IPS-NIHi7 (cell line): Measurements from ENCODE around the gene STRN3.
"Not testable (repeated sequence)": the region's sequence is repeated elsewhere in the genome, so short reads cannot be mapped to it uniquely, and the experiment has no call there.

Experiments used
- DNase-seq: peaks from one replicate; pipeline ENCODE4 v3.0.0; 2012; ENCODE audit warnings: mixed read lengths; ENCODE audit errors: extremely low spot score

STRN3 gene, protein sequence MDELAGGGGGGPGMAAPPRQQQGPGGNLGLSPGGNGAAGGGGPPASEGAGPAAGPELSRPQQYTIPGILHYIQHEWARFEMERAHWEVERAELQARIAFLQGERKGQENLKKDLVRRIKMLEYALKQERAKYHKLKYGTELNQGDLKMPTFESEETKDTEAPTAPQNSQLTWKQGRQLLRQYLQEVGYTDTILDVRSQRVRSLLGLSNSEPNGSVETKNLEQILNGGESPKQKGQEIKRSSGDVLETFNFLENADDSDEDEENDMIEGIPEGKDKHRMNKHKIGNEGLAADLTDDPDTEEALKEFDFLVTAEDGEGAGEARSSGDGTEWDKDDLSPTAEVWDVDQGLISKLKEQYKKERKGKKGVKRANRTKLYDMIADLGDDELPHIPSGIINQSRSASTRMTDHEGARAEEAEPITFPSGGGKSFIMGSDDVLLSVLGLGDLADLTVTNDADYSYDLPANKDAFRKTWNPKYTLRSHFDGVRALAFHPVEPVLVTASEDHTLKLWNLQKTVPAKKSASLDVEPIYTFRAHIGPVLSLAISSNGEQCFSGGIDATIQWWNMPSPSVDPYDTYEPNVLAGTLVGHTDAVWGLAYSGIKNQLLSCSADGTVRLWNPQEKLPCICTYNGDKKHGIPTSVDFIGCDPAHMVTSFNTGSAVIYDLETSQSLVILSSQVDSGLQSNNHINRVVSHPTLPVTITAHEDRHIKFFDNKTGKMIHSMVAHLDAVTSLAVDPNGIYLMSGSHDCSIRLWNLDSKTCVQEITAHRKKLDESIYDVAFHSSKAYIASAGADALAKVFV

DNA sequence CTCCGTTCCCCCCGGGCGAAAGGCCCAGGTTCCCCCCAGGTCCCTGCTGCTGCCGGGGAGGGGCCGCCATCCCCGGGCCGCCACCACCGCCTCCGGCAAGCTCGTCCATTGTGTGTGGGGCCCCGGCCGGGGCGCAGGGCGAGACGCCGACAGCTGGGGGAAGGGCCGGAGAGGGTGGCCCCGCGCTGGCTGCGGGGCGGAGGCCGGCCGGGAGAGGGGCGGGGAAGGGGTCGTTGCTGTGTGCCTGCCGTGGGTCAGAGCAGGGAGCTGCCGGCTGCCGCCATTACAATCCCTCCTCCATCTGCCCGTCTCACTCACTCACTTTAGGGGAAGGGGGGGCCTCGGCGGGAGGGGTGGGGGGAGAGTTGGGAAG is at the start of gene STRN3:
STRN3 (minus strand) TSS at position 303 of the 373 bp plus-strand sequence; CDS start at position 109, 194 bp downstream.
- no peak for DNase-seq

DNA sequence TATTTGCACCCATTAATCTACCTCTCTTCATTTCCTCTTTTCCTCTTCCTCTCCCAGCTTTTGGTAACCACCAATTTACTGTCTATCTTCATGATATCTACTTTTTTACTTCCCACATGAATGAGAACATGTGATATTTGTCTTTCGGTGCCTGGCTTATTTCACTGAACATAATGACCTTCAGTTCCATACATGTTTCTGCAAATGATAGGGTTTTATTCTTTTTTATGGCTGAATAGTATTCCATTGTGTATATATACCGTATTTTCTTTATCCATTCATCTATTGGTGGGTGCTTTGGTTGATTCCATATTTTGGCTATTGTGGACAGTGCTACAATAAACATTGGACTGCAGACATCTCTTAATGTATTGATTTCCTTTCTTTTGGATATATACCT is 49.0 kb upstream of the STRN3 start:
- no peak for DNase-seq

DNA sequence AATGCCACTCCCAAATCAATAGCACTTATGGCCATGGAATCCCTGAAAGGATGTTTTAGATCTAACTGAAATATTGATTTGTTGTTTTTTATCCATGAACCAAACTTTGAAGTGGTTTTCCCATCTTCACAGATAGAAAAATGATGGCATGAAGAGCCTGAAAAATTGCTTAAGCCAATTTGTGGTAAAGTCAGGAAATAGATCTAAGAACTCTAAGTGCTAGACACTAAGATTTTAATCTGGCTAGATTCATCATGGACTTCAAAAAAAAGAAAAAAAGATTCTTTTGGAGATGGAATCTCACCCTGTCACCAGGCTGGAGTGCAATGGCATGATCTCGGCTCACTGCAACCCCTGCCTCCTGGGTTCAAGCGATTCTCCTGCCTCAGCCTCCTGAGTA is 45.0 kb upstream of the STRN3 start:
- no peak for DNase-seq

DNA sequence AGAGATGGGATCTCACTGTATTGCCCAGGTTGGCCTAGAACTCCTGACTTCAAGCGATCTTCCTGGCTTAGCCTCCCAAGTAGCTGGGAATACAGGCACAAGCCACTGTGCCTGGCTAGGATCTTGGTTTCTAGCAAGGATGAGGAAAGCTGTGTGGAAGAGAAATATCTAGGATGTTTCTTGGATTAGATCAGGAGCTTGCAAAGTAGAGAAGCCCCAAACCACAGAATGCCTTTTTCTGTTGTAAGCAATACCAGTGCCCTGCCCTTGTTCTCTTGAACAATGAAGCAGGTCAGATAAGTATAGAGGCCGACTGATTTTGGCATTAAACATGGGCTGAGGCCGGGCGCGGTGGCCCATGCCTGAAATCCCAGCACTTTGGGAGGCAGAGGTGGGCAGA is 44.3 kb upstream of the STRN3 start:
- no peak for DNase-seq

DNA sequence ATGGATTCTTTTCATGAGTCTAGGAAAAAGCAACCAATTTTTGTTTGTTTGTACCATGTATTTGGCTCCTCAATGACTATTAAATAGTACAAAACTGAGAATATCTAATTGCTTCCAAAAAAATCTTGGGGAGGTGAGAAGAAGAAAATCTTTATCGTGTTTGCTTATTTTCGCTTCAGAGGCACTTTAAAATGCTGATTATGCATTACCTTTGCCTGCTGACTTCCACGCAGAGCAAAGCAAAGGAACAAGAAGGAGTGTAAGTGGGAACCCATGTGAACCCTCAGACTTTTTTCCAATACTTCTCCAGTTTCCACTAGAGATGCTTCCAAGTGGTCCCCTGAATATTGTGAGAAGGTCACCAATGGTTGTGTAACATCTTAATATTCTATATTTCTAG is 43.2 kb upstream of the STRN3 start:
- no peak for DNase-seq

DNA sequence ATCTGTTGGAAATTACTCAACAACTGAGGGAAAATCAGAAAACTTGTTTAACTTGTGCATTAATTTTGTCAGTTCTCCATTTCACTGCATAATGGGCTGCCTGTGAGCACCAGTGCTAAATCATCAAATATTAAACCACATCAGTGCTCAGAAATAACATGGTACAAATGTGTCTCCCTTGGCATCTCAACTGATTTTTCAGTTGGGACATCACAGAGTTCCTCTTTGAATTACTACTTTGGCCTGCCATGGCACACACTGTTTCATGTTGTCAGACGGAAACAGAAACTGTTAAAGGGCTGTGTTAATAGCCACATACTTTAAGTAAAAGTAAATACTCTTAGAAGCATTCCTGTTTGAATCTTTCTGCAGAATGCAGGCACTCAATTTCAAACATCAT is 42.1 kb upstream of the STRN3 start:
- DNase-seq: no peak

DNA sequence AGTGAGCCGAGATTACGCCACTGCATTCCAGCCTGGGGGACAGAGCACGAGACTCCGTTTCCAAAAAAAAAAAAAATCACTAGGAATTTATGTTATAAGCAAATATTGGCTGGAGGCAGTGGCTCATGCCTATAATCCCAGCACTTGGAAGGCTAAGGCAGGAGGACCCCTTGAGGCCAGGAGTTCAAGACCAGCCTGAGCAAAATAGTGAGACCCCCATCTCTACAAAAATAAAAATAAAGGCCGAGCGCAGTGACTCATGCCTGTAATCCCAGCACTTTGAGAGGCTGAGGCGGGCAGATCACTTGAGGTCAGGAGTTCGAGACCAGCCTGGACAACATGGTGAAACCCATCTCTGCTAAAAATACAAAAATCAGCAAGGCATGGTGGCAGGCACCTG is 36.7 kb upstream of the STRN3 start:
- DNase-seq: not testable (repeated sequence)

DNA sequence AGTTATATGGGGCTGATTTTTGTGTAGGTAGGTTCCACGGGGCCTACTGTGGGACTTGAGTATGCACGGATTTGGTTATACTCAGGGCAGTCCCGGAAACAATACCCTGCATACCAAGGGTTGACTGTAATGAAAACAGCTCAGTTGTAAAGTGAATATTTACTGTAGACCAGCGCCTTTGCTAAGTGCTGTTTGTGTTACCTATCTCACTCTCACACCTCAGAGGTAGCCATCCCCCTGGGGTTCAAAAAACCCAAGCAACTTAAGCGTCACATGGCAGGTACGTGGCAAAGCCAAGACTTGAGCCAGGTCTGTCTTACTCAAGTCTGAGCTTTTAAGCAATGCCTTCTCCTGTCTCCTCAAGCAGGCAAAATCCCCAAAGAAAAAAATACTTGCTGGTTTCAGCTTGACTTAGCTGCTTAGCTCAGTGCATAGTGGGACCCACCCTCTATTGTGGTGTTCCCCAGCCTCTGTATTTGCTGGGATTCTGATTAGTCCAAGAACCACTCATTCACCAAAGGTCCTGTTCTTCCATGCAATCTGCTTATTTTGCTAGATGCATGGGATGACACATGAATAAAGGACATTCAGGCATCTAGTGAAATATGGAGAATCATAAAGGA is 34.2 kb upstream of the STRN3 start:
- no peak for DNase-seq

DNA sequence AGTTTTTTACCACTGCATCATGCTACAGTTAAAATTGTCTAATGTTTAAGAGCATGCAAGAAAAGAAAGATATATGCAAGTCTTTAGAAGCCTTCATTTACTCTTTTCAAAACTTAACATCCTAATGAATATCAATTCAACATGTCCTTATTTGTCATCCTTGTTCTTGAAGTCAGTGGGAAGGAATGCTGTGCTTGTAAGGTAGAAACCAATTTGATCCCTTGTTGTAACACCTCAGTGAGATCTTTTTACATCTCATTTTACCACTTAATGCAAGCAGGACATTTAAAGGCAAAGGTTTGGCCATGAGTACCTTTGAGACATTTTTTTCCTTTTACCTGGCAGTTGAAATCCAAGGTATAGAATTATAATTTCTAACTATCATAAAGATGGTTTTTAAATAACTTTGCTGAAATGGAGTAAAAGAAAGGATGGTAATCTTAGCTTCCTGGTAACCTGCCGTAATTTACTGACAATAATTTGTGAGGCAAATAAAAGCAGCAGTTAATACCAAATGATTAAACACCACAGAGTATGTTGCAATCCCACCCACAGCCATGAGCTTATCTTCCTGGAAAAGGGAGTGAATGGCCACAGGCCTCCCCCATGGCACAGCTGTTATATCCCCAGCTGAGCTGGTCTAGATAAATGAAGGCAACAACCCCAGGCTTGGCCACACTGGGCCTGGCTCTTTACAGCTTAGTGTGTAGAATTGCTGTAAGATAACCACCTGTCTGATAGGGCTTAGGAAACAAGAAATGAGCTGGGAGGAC is 33.2 kb upstream of the STRN3 start:
- peak; percentile 31 for DNase-seq

DNA sequence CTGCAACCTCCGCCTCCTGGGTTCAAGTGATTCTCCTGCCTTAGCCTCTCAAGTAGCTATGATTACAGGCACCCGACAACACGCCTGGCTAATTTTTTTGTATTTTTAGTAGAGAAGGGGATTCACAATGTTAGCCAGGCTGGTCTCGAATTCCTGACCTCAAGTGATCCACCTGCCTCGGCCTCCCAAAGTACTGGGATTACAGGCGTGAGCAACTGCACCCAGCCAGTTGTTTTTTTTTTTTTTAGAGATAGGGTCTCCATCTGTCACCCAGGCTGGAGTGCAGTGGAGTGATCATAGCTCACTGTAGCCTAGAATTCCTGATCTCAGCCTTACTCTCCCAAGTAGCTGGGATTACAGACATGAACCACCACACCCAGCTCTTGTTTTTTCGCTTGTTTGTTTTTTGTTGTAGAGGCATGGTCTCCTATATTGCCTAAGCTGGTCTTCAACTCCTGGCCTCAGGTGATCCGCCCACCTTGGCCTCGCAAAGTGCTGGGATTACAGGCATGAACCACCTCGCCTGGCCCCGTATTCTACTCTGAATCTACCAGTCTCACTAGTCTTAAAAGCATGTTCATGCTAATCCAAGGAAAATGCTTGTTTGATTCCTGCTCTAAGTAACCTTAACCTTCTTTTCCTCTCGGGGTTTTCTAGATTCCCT is 31.7 kb upstream of the STRN3 start:
- DNase-seq: no peak

DNA sequence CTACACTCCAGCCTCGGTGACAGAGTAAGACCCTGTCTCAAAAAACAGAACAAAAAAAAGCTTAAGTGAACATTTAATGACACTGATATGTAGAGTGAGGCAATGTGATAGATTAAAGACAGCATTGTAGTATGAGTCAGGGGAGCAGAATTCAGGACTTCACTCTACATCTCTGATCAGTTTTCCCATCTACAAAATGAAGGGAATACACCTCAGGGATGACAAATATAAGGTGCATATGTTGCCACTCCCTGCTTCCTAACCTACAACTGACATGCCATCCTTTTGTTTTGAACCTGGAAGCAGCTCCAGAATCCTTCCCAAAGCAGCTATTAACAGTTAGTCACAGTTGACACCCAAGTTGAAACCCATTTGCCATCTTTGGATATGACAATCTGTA is 30.9 kb upstream of the STRN3 start:
- DNase-seq: no peak

DNA sequence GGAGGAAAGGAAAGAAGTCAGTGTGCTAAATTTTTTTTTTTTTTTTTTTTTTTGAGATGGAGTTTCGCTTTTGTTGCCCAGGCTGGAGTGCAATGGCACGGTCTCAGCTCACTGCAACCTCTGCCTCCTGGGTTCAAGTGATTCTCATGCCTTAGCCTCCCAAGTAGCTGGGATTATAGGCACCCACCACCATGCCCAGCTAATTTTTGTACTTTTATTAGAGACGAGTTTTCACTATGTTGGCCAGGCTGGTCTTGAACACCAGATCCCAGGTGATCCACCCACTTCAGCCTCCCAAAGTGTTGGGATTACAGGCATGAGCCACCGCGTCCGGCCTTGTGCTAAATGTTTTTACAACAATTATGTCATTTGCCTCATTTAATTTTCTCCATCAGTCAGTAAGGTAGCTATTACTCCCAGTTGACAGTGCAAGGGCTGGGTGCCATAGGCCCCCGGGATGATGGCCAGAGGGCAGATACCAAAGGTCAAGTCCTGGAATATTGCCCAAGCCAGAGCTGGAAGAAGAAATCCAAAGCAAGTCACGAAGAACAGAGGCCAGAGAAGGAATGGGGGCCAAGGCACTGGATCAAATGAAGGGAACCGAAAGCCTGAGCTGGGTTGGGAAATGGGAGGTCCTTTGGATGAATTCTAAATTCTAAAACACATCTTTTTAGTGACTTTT is 26.9 kb upstream of the STRN3 start:
- not testable (repeated sequence) for DNase-seq

DNA sequence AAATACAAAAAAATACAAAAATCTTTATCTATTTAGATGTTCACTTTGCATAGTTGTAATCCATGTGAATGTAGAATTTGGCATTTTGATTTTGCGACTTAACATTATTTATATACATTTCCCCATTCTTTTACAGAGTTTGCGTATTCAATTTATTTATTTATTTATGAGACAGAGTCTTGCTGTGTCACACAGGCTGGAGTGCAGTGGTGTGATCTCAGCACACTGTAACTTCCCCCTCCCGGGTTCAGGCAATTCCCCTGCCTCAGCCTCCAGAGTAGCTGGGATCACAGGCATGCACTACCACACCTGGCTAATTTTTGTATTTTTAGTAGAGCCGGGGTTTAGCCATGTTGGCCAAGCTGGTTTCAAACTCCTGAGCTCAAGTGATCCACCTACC is 25.3 kb upstream of the STRN3 start:
- no peak for DNase-seq

DNA sequence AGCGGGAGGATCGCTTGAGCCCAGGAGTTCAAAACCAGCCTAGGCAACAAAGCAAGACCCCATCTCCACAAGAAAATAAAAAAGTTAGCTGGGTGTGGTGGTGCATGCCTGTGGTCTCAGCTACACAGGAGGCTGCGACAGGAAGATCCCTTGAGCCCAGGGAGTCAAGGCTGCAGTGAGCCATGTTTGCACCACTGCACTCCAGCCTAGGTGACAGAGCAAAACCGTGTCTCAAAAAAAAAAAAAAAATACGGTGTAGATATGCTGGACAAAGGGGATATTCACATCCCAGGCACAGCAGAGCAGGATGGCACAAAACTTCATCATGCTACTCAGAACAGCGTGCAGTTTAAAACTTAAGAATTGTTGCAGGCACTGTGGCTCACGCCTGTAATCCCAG is 24.8 kb upstream of the STRN3 start:
- no peak for DNase-seq

DNA sequence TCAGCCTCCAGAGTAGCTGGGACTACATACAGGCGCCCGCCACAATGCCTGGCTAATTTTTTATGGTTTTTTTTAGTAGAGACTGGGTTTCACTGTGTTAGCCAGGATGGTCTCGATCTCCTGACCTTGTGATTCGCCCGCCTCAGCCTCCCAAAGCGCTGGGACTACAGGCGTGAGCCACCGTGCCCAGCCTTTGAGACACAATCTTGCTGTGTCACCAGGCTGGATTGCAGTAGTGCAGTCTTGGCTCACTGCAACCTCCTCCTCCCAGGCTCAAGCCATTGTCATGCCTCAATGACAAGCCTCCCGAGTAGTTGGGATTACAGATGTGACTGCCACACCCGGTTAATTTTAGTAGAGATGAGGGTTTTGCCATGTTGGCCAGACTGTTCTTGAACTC is 21.3 kb upstream of the STRN3 start:
- DNase-seq: no peak

DNA sequence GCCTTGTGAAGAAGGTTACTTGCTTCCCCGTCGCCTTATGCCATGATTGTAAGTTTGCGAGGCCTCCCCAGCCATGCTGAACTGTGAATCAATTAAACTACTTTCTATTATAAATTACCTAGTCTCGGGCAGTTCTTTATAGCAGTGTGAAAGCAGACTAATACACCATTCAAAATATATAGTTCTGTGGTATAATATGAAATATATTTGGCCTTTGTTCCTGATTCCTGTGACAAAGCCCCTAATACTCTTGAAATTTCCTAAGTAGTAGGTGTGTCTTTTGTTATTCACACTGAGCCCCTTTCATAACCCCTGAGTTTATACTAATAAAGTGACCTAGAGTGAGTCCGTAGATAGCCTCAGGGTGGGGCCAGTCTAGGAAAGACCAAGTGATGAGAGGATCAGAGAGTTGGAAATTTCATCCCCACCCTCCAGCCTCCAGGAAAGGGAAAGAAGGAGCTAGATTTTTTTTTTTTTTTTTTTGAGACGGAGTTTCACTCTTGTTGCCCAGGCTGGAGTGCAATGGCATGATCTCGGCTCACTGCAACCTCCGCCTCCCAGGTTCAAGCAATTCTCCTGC is 19.4 kb upstream of the STRN3 start:
- no peak for DNase-seq

DNA sequence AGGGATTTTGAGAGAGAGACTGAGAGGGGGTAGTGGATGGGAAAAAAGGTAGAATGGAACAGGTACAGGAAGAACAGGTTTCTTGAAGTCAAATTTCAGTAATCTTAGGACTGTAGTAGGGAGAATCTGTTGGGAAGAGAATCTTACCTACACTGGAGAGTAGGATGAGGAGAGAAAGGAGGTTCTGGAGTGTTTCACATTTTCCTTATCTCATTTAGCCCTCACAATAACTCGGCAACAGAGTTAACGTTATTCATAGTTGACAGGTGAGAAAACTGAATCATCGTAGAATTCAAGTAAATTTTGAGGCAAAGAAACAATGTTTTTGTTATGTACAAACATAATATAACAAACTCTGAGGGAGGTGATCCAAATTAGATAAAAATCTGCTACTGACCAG is 17.2 kb upstream of the STRN3 start:
- DNase-seq: no peak

DNA sequence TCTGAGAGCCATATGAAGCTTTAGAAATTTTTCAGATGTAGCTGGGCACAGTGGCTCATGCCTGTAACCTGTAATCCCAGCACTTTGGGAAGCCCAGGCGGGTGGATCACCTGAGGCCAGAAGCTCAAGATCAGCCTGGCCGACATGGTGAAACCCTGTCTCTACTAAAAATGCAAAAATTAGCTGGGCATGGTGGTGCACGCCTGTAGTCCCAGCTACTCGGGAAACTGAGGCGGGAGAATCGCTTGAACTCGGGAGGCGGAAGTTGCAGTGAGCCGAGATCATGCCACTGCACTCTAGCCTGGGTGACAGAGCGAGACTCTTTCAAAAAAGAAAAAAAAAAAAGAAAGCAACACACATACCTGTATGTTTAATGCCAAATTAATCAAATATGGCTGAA is 16.7 kb upstream of the STRN3 start:
- not testable (repeated sequence) for DNase-seq

DNA sequence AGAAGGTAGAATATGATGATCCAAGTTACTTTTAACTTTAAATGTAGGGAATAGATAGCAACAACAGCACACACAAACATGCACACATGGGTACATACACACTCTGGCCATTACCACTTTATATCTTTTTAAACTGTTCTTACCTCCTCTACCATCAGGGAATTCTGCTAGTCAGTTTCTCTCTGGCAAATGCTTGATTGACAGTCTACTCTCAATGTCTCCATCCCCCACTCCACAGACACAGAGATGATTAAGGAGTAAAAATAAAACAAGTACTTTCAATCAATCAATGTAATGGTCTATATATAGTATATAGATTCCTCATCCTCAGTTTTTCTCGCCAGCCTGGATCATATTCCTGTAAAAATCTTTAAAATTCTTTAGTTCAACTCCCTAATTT is 16.1 kb upstream of the STRN3 start:
- DNase-seq: no peak

DNA sequence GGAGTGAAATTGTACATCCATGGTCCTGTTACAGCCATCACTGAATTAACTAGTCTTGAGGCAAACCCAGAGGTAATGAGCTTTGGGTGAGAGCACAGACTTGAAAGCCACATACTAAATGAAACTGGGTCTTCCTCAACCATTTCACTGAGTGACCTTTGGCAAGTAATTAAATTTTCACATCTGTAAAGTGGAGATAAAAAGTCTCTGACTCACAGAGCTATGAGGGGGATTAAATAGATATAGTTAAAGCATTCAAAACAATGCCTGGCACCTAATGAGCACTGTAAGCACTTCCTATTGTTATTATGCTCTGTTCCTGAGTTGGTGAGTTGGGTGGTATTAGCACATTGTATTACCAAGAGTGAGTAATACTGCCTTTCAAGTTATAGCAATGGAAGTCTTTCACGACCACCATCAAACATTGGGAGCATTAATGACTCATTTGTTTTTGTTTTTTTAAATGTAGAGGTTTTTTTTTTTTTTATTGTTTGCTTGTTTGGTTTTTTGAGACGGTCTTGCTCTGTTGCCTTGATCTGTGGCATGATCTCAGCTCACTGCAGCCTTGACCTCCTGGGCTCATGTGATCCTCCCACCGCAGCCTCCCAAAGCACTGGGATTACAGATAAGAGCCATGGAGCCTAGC is 12.5 kb upstream of the STRN3 start:
- no peak for DNase-seq
